Cardiac muscle cell (in vitro differentiated cells and primary cell): ENCODE data around the gene TRAF2. TPM values are rescaled to one million over a fixed set of nuclear protein-coding genes. Genes with fewer than 3 reads are reported as not detected.

Experiments used
- DNase-seq, 2 donors: peaks; one replicate each; pipeline versions ENCODE4 v3.0.0 to v3.0.0-alpha.2; 2010 to 2017; ENCODE audit warnings: low read depth in 1 of 2, low spot score in 1 of 2
- H3K27ac ChIP-seq: fragments of 200-600 bp; sonication (generic); 2 replicates; pipeline ENCODE4 v1.5.1; 2016
- H3K27me3 ChIP-seq: fragments of 200-600 bp; sonication (generic); 2 replicates; pipeline ENCODE4 v1.6.0; 2016; ENCODE audit warnings: control low read depth
- H3K36me3 ChIP-seq: fragments of 200-600 bp; sonication (generic); 2 replicates; pipeline ENCODE4 v1.5.1; 2016; ENCODE audit warnings: control low read depth
- H3K4me1 ChIP-seq: fragments of 200-600 bp; sonication (generic); 2 replicates; pipeline ENCODE4 v1.8.1; 2017; ENCODE audit warnings: low read depth, mild to moderate bottlenecking, mixed run types
- H3K4me3 ChIP-seq: fragments of 200-600 bp; sonication (generic); 2 replicates; pipeline ENCODE4 v1.5.1; 2016; ENCODE audit warnings: mild to moderate bottlenecking
- H3K9me3 ChIP-seq: fragments of 200-600 bp; sonication (generic); 2 replicates; pipeline ENCODE4 v1.5.1; 2017; ENCODE audit warnings: low read depth, mild to moderate bottlenecking, control low read depth
- polyA plus RNA-seq: library from polyadenylated mRNA; unstranded; fragments of >200 nt; fragmentation: Nextera tagmentation; extraction: Ambion mirVana; gene quantifications from 2 replicates; pipeline ENCODE4 v1.2.1, GENCODE V29; 2016
- total RNA-seq: library from RNA; depleted of rRNA; stranded (reverse); fragments of >200 nt; gene quantifications from 2 replicates; pipeline ENCODE4 v1.2.3, GENCODE V29; 2016
- TF ChIP-seq, protein P1 (sequence below): IDR thresholded peaks from 2 replicates; pipeline ENCODE4 v1.5.1; 2012; ENCODE audit warnings: low read depth, mild to moderate bottlenecking, low read length

Gene TRAF2
- total and polyA plus RNA-seq, 2 experiments from 2014 or later, result 25.6 to 37.2 TPM

DNA sequence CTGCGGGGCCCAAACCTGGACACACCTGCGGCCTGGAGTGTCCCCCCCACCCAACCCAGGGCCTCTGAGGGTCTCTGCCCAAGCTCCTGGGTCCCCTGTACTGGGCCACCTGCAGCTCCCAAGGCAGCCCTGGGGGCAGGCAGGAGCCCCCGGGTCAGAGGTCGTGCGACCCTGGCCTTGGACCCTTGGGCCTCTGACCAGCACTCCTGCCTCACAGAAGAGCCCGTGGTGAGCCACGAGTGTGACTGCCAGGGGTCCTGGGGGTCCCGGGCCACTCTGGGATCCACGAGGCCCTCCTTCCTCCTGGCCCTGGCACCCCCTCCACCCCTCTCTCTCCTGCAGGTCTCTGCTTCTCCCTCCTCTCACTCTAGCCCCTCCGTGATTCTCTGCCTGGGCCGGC lies 86.0 kb downstream of the TRAF2 start:
- Histone ChIP-seq H3K27ac (no peak overlapping the region), H3K4me1 (no peaks in the 10 kb centered on the region), H3K27me3 (peaks cover under 1% of the 10 kb centered on the region), H3K36me3 (no peaks in the 10 kb centered on the region), H3K4me3 (no peak overlapping the region), H3K9me3 (no peaks in the 10 kb centered on the region)
- TF ChIP-seq, protein P1, sequence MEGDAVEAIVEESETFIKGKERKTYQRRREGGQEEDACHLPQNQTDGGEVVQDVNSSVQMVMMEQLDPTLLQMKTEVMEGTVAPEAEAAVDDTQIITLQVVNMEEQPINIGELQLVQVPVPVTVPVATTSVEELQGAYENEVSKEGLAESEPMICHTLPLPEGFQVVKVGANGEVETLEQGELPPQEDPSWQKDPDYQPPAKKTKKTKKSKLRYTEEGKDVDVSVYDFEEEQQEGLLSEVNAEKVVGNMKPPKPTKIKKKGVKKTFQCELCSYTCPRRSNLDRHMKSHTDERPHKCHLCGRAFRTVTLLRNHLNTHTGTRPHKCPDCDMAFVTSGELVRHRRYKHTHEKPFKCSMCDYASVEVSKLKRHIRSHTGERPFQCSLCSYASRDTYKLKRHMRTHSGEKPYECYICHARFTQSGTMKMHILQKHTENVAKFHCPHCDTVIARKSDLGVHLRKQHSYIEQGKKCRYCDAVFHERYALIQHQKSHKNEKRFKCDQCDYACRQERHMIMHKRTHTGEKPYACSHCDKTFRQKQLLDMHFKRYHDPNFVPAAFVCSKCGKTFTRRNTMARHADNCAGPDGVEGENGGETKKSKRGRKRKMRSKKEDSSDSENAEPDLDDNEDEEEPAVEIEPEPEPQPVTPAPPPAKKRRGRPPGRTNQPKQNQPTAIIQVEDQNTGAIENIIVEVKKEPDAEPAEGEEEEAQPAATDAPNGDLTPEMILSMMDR, result no peak
- DNase-seq, result no peak

DNA sequence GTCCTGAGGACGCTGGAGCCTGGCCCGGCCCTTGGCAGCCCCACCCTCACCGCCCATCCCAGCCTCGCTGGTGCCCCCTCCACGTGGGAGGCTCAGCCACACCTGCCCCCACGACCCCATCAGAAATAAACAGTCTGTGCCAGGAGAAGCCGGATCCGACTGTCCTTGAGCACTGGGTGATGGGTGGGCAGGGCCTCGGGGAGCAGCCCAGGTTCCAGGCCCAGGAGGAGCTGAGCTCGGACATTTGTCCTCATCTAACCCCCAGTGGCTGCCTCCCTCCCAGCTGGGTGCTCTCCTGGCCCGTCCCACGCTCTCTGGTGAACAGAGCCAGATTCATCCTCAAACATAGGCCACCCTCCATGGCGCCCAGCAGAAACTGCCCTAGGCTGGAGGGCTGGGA lies 86.4 kb downstream of the TRAF2 start:
- peaks cover 2% of the 10 kb centered on the region for H3K27me3 ChIP-seq
- no peaks in the 10 kb centered on the region for H3K36me3 ChIP-seq
- H3K27ac ChIP-seq, result no peak overlapping the region
- TF ChIP-seq, protein P1, result no peak
- H3K9me3 ChIP-seq, result no peaks in the 10 kb centered on the region
- DNase-seq, result no peak
- no peak overlapping the region for H3K4me3 ChIP-seq
- H3K4me1 ChIP-seq, result no peaks in the 10 kb centered on the region

DNA sequence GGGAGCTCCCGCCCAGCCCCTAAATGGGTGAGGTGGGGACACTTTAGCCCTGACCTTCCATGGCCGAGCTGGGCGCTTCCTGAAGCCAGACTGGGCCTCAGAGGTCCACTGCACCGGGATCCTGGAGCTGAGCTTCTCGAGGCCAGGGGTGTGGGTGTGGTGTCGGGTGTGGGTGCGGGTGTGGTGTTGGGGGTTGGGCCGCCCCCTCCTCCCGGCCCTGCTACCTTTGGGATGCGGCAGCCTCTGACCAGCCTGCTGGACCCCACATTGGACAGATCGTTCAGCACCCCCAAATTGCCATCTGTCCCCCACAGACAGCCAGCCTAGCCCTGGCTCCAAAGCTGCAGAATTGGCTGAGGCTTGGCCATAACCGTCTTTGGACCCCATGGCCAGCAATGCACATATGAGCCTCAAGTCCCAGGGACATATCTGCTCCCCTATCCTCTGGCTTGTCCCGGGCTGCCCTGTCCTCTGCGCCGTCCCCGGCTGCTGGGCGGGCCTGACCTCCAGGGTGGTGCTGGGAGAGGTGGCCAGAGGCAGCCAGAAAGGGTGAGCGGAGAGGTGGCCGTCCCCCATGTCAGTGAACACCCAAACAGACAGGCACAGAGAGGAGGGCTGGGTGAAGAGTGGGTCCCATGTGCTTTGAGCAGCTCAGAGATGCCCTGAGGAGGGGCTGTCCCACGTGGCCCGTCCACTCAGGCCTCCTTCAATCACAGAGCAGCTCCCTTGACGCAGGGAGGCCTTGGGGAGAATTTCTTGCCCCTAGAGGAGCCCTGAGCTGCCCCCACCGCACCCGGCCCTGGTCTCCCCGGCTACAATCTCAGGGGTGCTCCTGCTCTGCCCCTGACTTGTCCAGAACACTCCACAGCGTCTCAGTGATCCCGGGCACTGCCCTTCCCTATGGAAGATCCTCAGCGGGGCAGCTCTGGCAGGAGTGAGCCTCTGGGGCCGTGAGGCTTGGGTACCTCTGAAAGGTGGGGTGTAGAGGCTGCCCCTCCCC lies 87.6 kb downstream of the TRAF2 start:
- Histone ChIP-seq H3K27me3 (peaks cover 2% of the 10 kb centered on the region), H3K4me3 (no peak overlapping the region), H3K36me3 (no peaks in the 10 kb centered on the region), H3K9me3 (no peaks in the 10 kb centered on the region), H3K27ac (no peak overlapping the region), H3K4me1 (no peaks in the 10 kb centered on the region)
- no peak for DNase-seq
- TF ChIP-seq, protein P1, result no peak

DNA sequence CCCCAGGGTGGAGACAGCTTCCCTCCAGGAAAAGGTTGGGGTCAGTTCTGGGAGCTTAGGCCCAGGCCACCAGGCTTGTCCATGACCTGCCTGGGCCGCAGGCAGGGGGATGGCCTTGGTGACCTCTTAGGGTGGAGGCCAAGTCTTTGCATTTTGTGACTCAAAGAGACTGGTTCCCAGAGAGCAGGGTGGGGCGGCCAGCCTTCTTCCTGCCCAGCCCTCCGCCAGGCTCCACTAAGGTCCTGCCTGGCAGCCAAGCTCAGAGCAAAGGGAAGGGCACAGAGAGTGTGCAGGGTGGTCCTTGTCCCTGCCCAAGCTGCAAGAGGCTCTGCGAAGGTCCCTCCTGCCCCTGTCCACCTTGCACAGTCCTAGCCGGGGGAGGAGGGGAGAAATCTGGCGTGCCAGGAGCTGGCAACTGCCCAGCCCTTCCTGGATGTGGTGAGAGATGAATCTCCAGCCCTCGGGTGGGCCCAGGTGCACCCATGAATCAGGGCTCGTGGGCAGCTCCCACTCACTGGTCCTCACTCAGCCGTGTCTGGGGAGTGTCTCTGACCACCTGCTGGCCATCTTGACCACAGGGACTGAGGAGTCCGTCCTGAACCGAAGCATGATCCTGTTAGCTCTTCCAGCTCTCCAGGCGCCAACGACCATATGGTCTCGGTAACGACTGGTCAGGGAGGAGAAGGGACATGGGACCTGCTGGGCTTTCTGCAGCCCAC lies 88.7 kb downstream of the TRAF2 start:
- no peak for DNase-seq
- Histone ChIP-seq H3K36me3 (no peaks in the 10 kb centered on the region), H3K27ac (no peak overlapping the region), H3K27me3 (peaks cover 2% of the 10 kb centered on the region), H3K4me1 (no peaks in the 10 kb centered on the region), H3K4me3 (no peak overlapping the region), H3K9me3 (no peaks in the 10 kb centered on the region)
- TF ChIP-seq, protein P1, result no peak

DNA sequence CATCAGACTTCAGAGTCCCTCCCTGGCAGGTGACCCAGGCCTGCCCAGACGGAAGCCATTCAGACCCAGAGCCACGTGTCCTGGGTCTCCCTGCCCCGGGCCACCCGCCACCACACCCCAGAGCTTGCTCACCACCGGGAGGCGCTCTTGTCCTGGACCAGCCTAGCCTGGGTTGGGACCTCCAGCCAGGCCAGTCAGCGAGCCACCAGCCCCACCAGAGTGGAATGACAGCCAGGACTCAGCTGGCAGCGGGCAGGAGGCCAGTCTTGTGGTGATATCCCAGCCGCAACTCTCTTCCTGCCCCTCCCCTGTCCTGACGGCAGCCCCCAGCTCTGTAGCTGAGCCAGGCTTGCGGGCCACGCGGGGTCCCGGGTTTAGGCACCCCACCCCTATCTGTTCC lies 89.3 kb downstream of the TRAF2 start:
- H3K36me3 ChIP-seq, result no peaks in the 10 kb centered on the region
- H3K4me1 ChIP-seq, result no peaks in the 10 kb centered on the region
- DNase-seq, result peak in 1 of 2 donors; percentile 36
- no peak overlapping the region for H3K4me3 ChIP-seq
- peaks cover 2% of the 10 kb centered on the region for H3K27me3 ChIP-seq
- TF ChIP-seq, protein P1, result peak; percentile 30
- no peaks in the 10 kb centered on the region for H3K9me3 ChIP-seq
- no peak overlapping the region for H3K27ac ChIP-seq

Other genes with a start within 250 kb of the TRAF2 start
- 64.1 and 82.9 TPM in 2 replicates for gene EGFL7, start 223.6 kb upstream of the TRAF2 start, total RNA-seq
- gene EGFL7, start 223.6 kb upstream of the TRAF2 start, polyA plus RNA-seq, result 50.9 and 90.0 TPM in 2 replicates
- 59.0 and 72.5 TPM in 2 replicates for gene AGPAT2, start 199.1 kb upstream of the TRAF2 start, total RNA-seq
- 103 and 104 TPM in 2 replicates for gene AGPAT2, start 199.1 kb upstream of the TRAF2 start, polyA plus RNA-seq
- 163 and 188 TPM in 2 replicates for gene DIPK1B, start 173.9 kb upstream of the TRAF2 start, total RNA-seq
- 162 and 190 TPM in 2 replicates for gene DIPK1B, start 173.9 kb upstream of the TRAF2 start, polyA plus RNA-seq
- gene LCN10, start 143.6 kb upstream of the TRAF2 start, total RNA-seq, result 0.63 TPM in 1 of 2 replicates, not detected in the other
- 0.25 and 0.71 TPM in 2 replicates for gene LCN10, start 143.6 kb upstream of the TRAF2 start, polyA plus RNA-seq
- gene LCN6, start 138.0 kb upstream of the TRAF2 start, total RNA-seq, result not detected in 2 replicates
- gene LCN6, start 138.0 kb upstream of the TRAF2 start, polyA plus RNA-seq, result not detected in 2 replicates
- not detected in 2 replicates for gene LCN8, start 128.3 kb upstream of the TRAF2 start, total RNA-seq
- gene LCN8, start 128.3 kb upstream of the TRAF2 start, polyA plus RNA-seq, result 0.81 TPM in 1 of 2 replicates, not detected in the other
- gene LCN15, start 122.0 kb upstream of the TRAF2 start, total RNA-seq, result 0.32 and 0.77 TPM in 2 replicates
- gene LCN15, start 122.0 kb upstream of the TRAF2 start, polyA plus RNA-seq, result 0.17 TPM in 1 of 2 replicates, not detected in the other
- gene TMEM141, start 95.2 kb upstream of the TRAF2 start, total RNA-seq, result 200 and 306 TPM in 2 replicates
- 169 and 238 TPM in 2 replicates for gene TMEM141, start 95.2 kb upstream of the TRAF2 start, polyA plus RNA-seq
- 32.4 and 49.3 TPM in 2 replicates for gene CCDC183, start 90.2 kb upstream of the TRAF2 start, total RNA-seq
- gene CCDC183, start 90.2 kb upstream of the TRAF2 start, polyA plus RNA-seq, result 40.1 and 43.1 TPM in 2 replicates
- gene RABL6, start 78.6 kb upstream of the TRAF2 start, total RNA-seq, result 131 and 153 TPM in 2 replicates
- gene RABL6, start 78.6 kb upstream of the TRAF2 start, polyA plus RNA-seq, result 101 and 115 TPM in 2 replicates
- 8.5 and 12.2 TPM in 2 replicates for gene AJM1, start 44.0 kb upstream of the TRAF2 start, total RNA-seq
- 8.7 and 12.1 TPM in 2 replicates for gene AJM1, start 44.0 kb upstream of the TRAF2 start, polyA plus RNA-seq
- 185 and 235 TPM in 2 replicates for gene PHPT1, start 37.1 kb upstream of the TRAF2 start, total RNA-seq
- 557 and 565 TPM in 2 replicates for gene PHPT1, start 37.1 kb upstream of the TRAF2 start, polyA plus RNA-seq
- gene MAMDC4, start 34.2 kb upstream of the TRAF2 start, total RNA-seq, result 22.2 and 29.7 TPM in 2 replicates
- 8.7 and 17.8 TPM in 2 replicates for gene MAMDC4, start 34.2 kb upstream of the TRAF2 start, polyA plus RNA-seq
- gene EDF1, start 20.2 kb upstream of the TRAF2 start, total RNA-seq, result 741 and 1,028 TPM in 2 replicates
- 496 and 793 TPM in 2 replicates for gene EDF1, start 20.2 kb upstream of the TRAF2 start, polyA plus RNA-seq
- gene FBXW5, start 58.2 kb downstream of the TRAF2 start, total RNA-seq, result 188 and 194 TPM in 2 replicates
- 117 and 119 TPM in 2 replicates for gene FBXW5, start 58.2 kb downstream of the TRAF2 start, polyA plus RNA-seq
- gene C8G, start 58.7 kb downstream of the TRAF2 start, total RNA-seq, result 3.4 and 10.8 TPM in 2 replicates
- 1.2 and 4.4 TPM in 2 replicates for gene C8G, start 58.7 kb downstream of the TRAF2 start, polyA plus RNA-seq
- gene LCN12, start 65.8 kb downstream of the TRAF2 start, total RNA-seq, result 5.0 and 11.4 TPM in 2 replicates
- gene LCN12, start 65.8 kb downstream of the TRAF2 start, polyA plus RNA-seq, result 19.7 and 21.9 TPM in 2 replicates
- gene PTGDS, start 91.0 kb downstream of the TRAF2 start, total RNA-seq, result 2.6 and 3.9 TPM in 2 replicates
- gene PTGDS, start 91.0 kb downstream of the TRAF2 start, polyA plus RNA-seq, result 3.4 and 5.3 TPM in 2 replicates
- gene LCNL1, start 96.5 kb downstream of the TRAF2 start, total RNA-seq, result 0.36 TPM in 1 of 2 replicates, not detected in the other
- not detected in 2 replicates for gene LCNL1, start 96.5 kb downstream of the TRAF2 start, polyA plus RNA-seq
- gene PAXX, start 105.9 kb downstream of the TRAF2 start, total RNA-seq, result 94.6 and 130 TPM in 2 replicates
- 102 and 110 TPM in 2 replicates for gene PAXX, start 105.9 kb downstream of the TRAF2 start, polyA plus RNA-seq
- gene CLIC3, start 110.1 kb downstream of the TRAF2 start, total RNA-seq, result not detected in 2 replicates
- gene CLIC3, start 110.1 kb downstream of the TRAF2 start, polyA plus RNA-seq, result 0.75 and 0.87 TPM in 2 replicates
- 48.7 and 56.7 TPM in 2 replicates for gene ABCA2, start 141.7 kb downstream of the TRAF2 start, total RNA-seq
- 30.5 and 33.3 TPM in 2 replicates for gene ABCA2, start 141.7 kb downstream of the TRAF2 start, polyA plus RNA-seq
- gene FUT7, start 145.6 kb downstream of the TRAF2 start, total RNA-seq, result not detected in 2 replicates
- not detected in 2 replicates for gene FUT7, start 145.6 kb downstream of the TRAF2 start, polyA plus RNA-seq
- gene NPDC1, start 159.7 kb downstream of the TRAF2 start, total RNA-seq, result 40.8 and 65.1 TPM in 2 replicates
- gene NPDC1, start 159.7 kb downstream of the TRAF2 start, polyA plus RNA-seq, result 83.5 and 94.9 TPM in 2 replicates
- not detected in 2 replicates for gene ENTPD2, start 167.5 kb downstream of the TRAF2 start, total RNA-seq
- gene ENTPD2, start 167.5 kb downstream of the TRAF2 start, polyA plus RNA-seq, result not detected in 2 replicates
- gene SAPCD2, start 184.0 kb downstream of the TRAF2 start, total RNA-seq, result 6.3 and 42.1 TPM in 2 replicates
- 4.7 and 28.3 TPM in 2 replicates for gene SAPCD2, start 184.0 kb downstream of the TRAF2 start, polyA plus RNA-seq
- gene UAP1L1, start 191.0 kb downstream of the TRAF2 start, total RNA-seq, result 5.8 and 13.3 TPM in 2 replicates
- 9.9 and 17.9 TPM in 2 replicates for gene UAP1L1, start 191.0 kb downstream of the TRAF2 start, polyA plus RNA-seq
- gene MAN1B1, start 200.5 kb downstream of the TRAF2 start, total RNA-seq, result 59.4 and 73.3 TPM in 2 replicates
- 67.6 and 86.7 TPM in 2 replicates for gene MAN1B1, start 200.5 kb downstream of the TRAF2 start, polyA plus RNA-seq
- 125 and 144 TPM in 2 replicates for gene DPP7, start 228.2 kb downstream of the TRAF2 start, total RNA-seq
- gene DPP7, start 228.2 kb downstream of the TRAF2 start, polyA plus RNA-seq, result 202 and 204 TPM in 2 replicates